Naive thymus-derived CD8-positive, alpha-beta T cell (primary cell): ENCODE data around the gene COL6A2. TPM values are rescaled to one million over a fixed set of nuclear protein-coding genes. Genes with fewer than 3 reads are reported as not detected.
"Not testable (repeated sequence)": the region's sequence is repeated elsewhere in the genome, so short reads cannot be mapped to it uniquely, and the experiment has no call there.

Source experiments
- ATAC-seq, 2 donors: fragments of 150-1000 bp; cut with Tn5 transposase in 1 of 2; sonication (Bioruptor Pico), chemical (Tn5 transposase) in 1 of 2; 1 replicate in 1 of 2; 2 replicates in 1 of 2; pipeline ENCODE4 v1.10.0; 2021; ENCODE audit warnings: mild to moderate bottlenecking in 2 of 2, moderate library complexity in 2 of 2
- POLR2A ChIA-PET: fragments of 350-600 bp; sonication (Branson Sonifier 250); formaldehyde crosslinking; loops from one replicate; lab custom pipeline; 2021; ENCODE audit warnings: antibody characterized with exemption; lab: Charles Lee
- DNase-seq, 10 donors: peaks; one replicate each; pipeline versions ENCODE4 v3.0.0 to v3.0.0-alpha.2; 2020 to 2022
- H3K27ac Mint-ChIP-seq, 10 donors: one replicate each; pipeline ENCODE4 v1.8.0; 2020 to 2022; ENCODE audit warnings: mild to moderate bottlenecking in 10 of 10, mixed read lengths in 10 of 10, moderate library complexity in 4 of 10, inconsistent platforms in 1 of 10
- H3K27me3 Mint-ChIP-seq, 5 donors: one replicate each; pipeline ENCODE4 v1.8.0; 2021 to 2022; ENCODE audit warnings: mixed read lengths in 5 of 5
- H3K36me3 Mint-ChIP-seq, 3 donors: one replicate each; pipeline ENCODE4 v1.8.0; 2020 to 2022; ENCODE audit warnings: mixed read lengths in 3 of 3, mild to moderate bottlenecking in 2 of 3, inconsistent platforms in 1 of 3
- H3K4me1 Mint-ChIP-seq, 4 donors: one replicate each; pipeline ENCODE4 v1.8.0; 2021 to 2022; ENCODE audit warnings: mixed read lengths in 4 of 4
- H3K4me3 Mint-ChIP-seq, 10 donors: one replicate each; pipeline ENCODE4 v1.8.0; 2020 to 2022; ENCODE audit warnings: mild to moderate bottlenecking in 10 of 10, mixed read lengths in 10 of 10, moderate library complexity in 6 of 10, inconsistent platforms in 1 of 10
- H3K9me3 Mint-ChIP-seq, 9 donors: one replicate each; pipeline ENCODE4 v1.8.0; 2020 to 2022; ENCODE audit warnings: mixed read lengths in 9 of 9, mild to moderate bottlenecking in 3 of 9, inconsistent platforms in 1 of 9, moderate library complexity in 1 of 9
- polyA plus RNA-seq, 3 donors: library from polyadenylated mRNA; unstranded; fragments of 300-500 nt; fragmentation: Illumina TruSeq; gene quantifications; one replicate each; pipeline ENCODE4 v1.2.3, GENCODE V29; 2021
- total RNA-seq, 8 experiments: library from RNA in 2 of 8; stranded (reverse) in 2 of 8; gene quantifications; one replicate each; pipeline ENCODE4 v1.2.3 and lab custom pipeline; 2021 to 2026

Gene COL6A2
- total and polyA plus RNA-seq, 5 experiments from 2014 or later, result 3.8 to 98.8 (median 13.4) TPM

GRCh38 chr21:46069719-46070279 lies 28.1 kb upstream of the COL6A2 start:
- POLR2A ChIA-PET, result no interaction called here
- ATAC-seq (no peak), DNase-seq (peak in 1 of 10 donors; percentile 10)
- peaks cover 0 to 1% (median 0%) of the 10 kb centered on the region in 5 donors for H3K27me3 Mint-ChIP-seq
- H3K27ac Mint-ChIP-seq, result no peak overlapping the region
- H3K36me3 Mint-ChIP-seq, result no peaks in the 10 kb centered on the region
- peaks cover 8 to 18% (median 15%) of the 10 kb centered on the region in 4 donors for H3K4me1 Mint-ChIP-seq
- H3K9me3 Mint-ChIP-seq, result no peaks in the 10 kb centered on the region
- H3K4me3 Mint-ChIP-seq, result no peak overlapping the region

GRCh38 chr21:46071082-46071481 lies 26.8 kb upstream of the COL6A2 start:
- POLR2A ChIA-PET, result no interaction called here
- Mint-ChIP-seq H3K27ac (peak overlapping the region in 1 of 10 donors; percentile 48), H3K27me3 (no peaks in the 10 kb centered on the region), H3K4me3 (no peak overlapping the region), H3K36me3 (no peaks in the 10 kb centered on the region), H3K9me3 (no peaks in the 10 kb centered on the region), H3K4me1 (peaks cover 1 to 5% (median 4%) of the 10 kb centered on the region in 4 donors)
- ATAC-seq, result no peak
- DNase-seq, result peak in 1 of 10 donors; percentile 4

GRCh38 chr21:46076724-46077123 lies 21.2 kb upstream of the COL6A2 start:
- H3K27ac Mint-ChIP-seq, H3K9me3 Mint-ChIP-seq, H3K4me3 Mint-ChIP-seq, POLR2A ChIA-PET, H3K36me3 Mint-ChIP-seq, H3K27me3 Mint-ChIP-seq, ATAC-seq, H3K4me1 Mint-ChIP-seq: not testable (repeated sequence)
- peak in 1 of 10 donors; percentile 3 for DNase-seq

GRCh38 chr21:46077674-46078101 lies 20.2 kb upstream of the COL6A2 start:
- Mint-ChIP-seq H3K4me3 (no peak overlapping the region), H3K9me3 (no peaks in the 10 kb centered on the region), H3K36me3 (no peaks in the 10 kb centered on the region), H3K27me3 (peaks cover 0 to 3% (median 0%) of the 10 kb centered on the region in 5 donors), H3K27ac (no peak overlapping the region), H3K4me1 (no peaks in the 10 kb centered on the region)
- ATAC-seq, result no peak
- POLR2A ChIA-PET, result no interaction called here
- peak in 1 of 10 donors; percentile 13 for DNase-seq

- DNase-seq (peak in 1 of 10 donors; percentile 12), ATAC-seq (no peak)
- H3K9me3 Mint-ChIP-seq, result no peaks in the 10 kb centered on the region
- no peak overlapping the region for H3K4me3 Mint-ChIP-seq
- H3K27me3 Mint-ChIP-seq, result peaks cover 0 to 3% (median 0%) of the 10 kb centered on the region in 5 donors
- POLR2A ChIA-PET, result no interaction called here
- H3K27ac Mint-ChIP-seq, result no peak overlapping the region
- H3K4me1 Mint-ChIP-seq, result no peaks in the 10 kb centered on the region
- no peaks in the 10 kb centered on the region for H3K36me3 Mint-ChIP-seq
Measured at GRCh38 chr21:46078322-46078977, 19.5 kb upstream of the COL6A2 start.

GRCh38 chr21:46078978-46079351 lies 18.9 kb upstream of the COL6A2 start:
- Mint-ChIP-seq H3K27me3 (peaks cover 0 to 3% (median 0%) of the 10 kb centered on the region in 5 donors), H3K9me3 (no peaks in the 10 kb centered on the region), H3K4me1 (no peaks in the 10 kb centered on the region), H3K4me3 (no peak overlapping the region), H3K27ac (no peak overlapping the region), H3K36me3 (no peaks in the 10 kb centered on the region)
- POLR2A ChIA-PET, result no interaction called here
- ATAC-seq (no peak), DNase-seq (peak in 1 of 10 donors; percentile 9)

- H3K9me3 Mint-ChIP-seq, result no peaks in the 10 kb centered on the region
- H3K27me3 Mint-ChIP-seq, result peaks cover 0 to 3% (median 0%) of the 10 kb centered on the region in 5 donors
- DNase-seq (peak in 1 of 10 donors; percentile 7), ATAC-seq (no peak)
- POLR2A ChIA-PET, result no interaction called here
- H3K36me3 Mint-ChIP-seq, result no peaks in the 10 kb centered on the region
- peak overlapping the region in 1 of 10 donors; percentile 27 for H3K27ac Mint-ChIP-seq
- no peak overlapping the region for H3K4me3 Mint-ChIP-seq
- H3K4me1 Mint-ChIP-seq, result no peaks in the 10 kb centered on the region
Measured at GRCh38 chr21:46079352-46080170, 18.4 kb upstream of the COL6A2 start.

- Mint-ChIP-seq H3K36me3 (no peaks in the 10 kb centered on the region), H3K27ac (no peak overlapping the region)
- DNase-seq, result peak in 1 of 10 donors; percentile 6
Measured at GRCh38 chr21:46080171-46081021, 17.5 kb upstream of the COL6A2 start.

GRCh38 chr21:46081022-46081861 lies 16.7 kb upstream of the COL6A2 start:
- DNase-seq (no peak), ATAC-seq (no peak)
- no peak overlapping the region for H3K4me3 Mint-ChIP-seq
- POLR2A ChIA-PET, result no interaction called here
- H3K36me3 Mint-ChIP-seq, result no peaks in the 10 kb centered on the region
- H3K27me3 Mint-ChIP-seq, result peaks cover 0 to 3% (median 0%) of the 10 kb centered on the region in 5 donors
- peaks cover 0 to 7% (median under 1%) of the 10 kb centered on the region in 9 donors for H3K9me3 Mint-ChIP-seq
- H3K4me1 Mint-ChIP-seq, result no peaks in the 10 kb centered on the region
- peak overlapping the region in 1 of 10 donors; percentile 9 for H3K27ac Mint-ChIP-seq

More at GRCh38 chr21:46080171-46081021, 17.5 kb upstream of the COL6A2 start:
- Mint-ChIP-seq H3K27me3 (peaks cover 0 to 3% (median 0%) of the 10 kb centered on the region in 5 donors), H3K4me3 (no peak overlapping the region), H3K9me3 (no peaks in the 10 kb centered on the region), H3K4me1 (no peaks in the 10 kb centered on the region)
- POLR2A ChIA-PET, result no interaction called here
- ATAC-seq, result no peak

DNA sequence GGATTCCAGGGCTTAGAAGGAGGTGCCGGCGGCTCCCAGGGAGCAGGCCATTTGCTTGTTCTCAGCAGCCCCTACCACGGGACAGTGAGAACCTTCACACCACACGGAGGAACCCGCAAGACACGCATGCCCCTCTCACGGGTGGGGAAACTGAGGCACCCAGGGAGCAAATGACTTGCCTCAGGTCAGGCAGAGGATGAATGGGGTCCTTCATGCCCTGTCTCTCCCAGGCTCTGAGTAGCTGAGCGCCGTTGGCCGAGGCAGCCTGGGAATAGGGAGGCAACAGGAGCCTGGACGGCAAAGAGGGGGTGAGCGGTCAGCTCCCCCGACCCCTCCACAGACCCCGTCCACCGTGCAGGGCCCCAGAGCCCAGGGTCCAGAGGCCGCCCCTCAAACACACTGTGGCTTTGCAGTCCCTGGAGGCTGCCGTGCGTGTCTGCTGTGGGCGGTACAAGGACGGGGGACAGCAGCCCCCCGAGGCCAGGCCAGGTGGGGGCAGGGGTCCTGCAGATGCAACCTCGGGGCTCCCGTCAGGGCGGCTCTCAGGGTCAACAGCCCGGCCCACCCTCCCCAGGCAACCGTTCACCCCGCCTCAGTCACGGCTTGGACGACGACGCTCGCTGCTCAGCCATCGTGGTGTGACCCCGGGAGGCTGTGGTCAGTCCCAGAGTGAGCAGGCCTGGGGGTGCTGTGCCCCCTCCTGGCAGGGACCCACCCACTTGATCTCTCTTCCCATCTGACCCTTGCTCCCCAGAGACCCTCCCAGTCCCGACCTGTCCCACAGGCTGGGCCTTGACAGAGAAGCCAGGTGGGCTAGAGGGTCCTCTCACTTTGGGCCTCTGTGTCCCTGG lies 15.8 kb upstream of the COL6A2 start:
- Mint-ChIP-seq H3K4me1 (no peaks in the 10 kb centered on the region), H3K27ac (peak overlapping the region in 1 of 10 donors; percentile 9), H3K4me3 (no peak overlapping the region), H3K27me3 (peaks cover 0 to 3% (median 0%) of the 10 kb centered on the region in 5 donors), H3K9me3 (peaks cover 0 to 14% (median 6%) of the 10 kb centered on the region in 9 donors), H3K36me3 (peaks cover 0 to 5% (median 0%) of the 10 kb centered on the region in 3 donors)
- POLR2A ChIA-PET, result no interaction called here
- no peak for DNase-seq
- ATAC-seq, result no peak

DNA sequence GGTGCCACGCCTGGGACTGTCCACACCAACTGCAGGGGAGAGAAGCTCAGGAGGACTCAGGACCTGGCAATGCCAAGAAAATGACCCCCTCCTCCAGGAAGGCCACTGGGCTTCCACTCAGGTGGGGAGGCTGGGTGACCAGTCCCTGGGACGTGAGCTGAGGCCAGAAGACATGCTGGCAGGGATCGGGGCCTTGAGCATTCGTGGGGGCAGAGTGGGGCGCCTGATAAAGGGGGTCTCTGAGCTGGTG lies 15.3 kb upstream of the COL6A2 start:
- Mint-ChIP-seq H3K9me3 (peaks cover under 1 to 18% (median 9%) of the 10 kb centered on the region in 9 donors), H3K27ac (no peak overlapping the region), H3K4me1 (no peaks in the 10 kb centered on the region), H3K4me3 (no peak overlapping the region), H3K36me3 (peaks cover 0 to 7% (median 2%) of the 10 kb centered on the region in 3 donors), H3K27me3 (peaks cover 0 to 3% (median 0%) of the 10 kb centered on the region in 5 donors)
- POLR2A ChIA-PET, result no interaction called here
- ATAC-seq (no peak), DNase-seq (no peak)
